Measurements from ENCODE around the gene C22orf31.

Gene C22orf31

DNA sequence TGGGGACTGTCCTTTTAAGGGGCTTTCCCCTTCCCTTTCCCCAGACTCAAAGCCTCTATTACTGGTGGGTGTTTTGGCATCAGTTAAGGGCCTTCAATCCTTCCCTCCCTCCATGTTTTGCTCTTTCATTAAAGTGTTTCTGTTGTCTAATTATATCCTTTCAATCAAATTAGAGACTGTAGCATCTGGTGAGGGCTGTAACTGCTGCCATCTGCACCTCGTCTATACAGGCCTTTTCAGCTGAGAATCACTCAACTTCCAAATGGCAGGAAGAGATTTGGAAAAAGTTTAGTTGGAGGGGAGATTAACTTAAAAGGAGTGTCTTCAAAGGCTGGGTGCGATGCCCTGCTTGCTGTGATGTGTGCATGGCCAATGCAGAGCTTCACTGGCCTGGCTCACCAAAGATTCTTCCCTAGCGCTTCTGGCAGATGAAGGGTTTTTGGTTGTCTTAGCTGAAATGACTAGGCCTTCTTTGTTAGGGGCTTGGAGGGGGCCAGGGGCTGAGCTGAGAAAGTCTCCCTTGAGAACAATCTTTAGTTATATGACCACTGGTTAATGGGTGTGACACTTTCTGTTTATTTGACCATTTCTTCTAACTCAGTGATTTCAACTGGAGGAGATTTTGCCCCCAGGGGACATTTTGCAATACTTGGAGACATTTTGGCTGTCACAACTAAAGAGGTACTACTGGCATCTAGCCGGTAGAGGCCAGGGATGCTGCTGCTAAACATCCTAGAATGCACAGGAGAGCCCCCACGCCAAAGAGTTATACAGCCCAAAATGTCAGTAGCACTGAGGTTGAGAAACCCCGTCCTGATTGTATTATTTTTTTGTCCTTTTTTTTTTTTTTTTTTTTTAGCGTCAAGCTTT, 18.7 kb upstream of the C22orf31 start:
- peaks cover 3% of the 10 kb centered on the region for H3K27me3 ChIP-seq (ENCODE audit: control insufficient read depth, insufficient read depth, low read length)
- H3K9me3 ChIP-seq (replicated peaks; ENCODE audit: low read length): no peaks in the 10 kb centered on the region
- no peaks in the 10 kb centered on the region for H3K36me3 ChIP-seq (ENCODE audit: insufficient read depth, low read length)
- H3K4me3 ChIP-seq (ENCODE audit: low read length): no peak overlapping the region
- no peak overlapping the region for H3K4me2 ChIP-seq (ENCODE audit: low read length)
- no peak overlapping the region for H3K9ac ChIP-seq (ENCODE audit: low read depth, low read length)
- peaks cover 14% of the 10 kb centered on the region for H3K4me1 ChIP-seq (ENCODE audit: control insufficient read depth, insufficient read depth, low read length)

DNA sequence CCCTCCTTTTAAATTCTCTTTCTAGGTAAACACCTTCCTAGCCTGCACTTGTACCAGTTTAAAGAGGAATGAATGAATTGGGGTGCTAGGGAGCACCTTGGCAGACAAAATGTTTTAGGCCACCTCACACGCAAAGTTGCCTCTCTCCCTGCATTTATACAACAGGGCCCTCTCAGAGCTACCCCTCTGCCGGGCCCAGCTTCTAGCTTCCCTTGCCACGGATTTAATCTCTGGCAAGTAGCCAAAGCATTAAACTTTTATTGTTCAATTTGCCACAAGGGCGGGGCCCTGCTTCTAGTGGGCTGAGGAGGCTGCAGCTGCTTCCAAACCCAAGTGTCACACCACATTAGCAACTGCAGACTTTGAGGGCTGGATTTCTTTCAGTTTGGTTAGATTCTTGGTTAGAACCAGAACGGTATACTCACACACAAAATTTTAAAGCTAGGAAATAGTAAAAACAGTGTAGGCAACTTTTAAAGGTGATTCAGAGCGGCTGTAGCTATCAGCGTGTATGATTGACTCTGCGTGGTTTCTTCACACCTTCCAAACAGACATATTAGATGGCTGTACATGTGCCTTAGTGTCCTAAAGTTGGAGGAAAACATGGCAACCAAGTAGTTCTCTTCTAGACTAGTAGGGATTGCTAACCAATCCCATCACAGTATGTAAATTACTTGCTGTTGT, 17.7 kb upstream of the C22orf31 start:
- Histone ChIP-seq H3K9me3 (replicated peaks; ENCODE audit: low read length) (no peaks in the 10 kb centered on the region), H3K9ac (ENCODE audit: low read depth, low read length) (no peak overlapping the region), H3K4me2 (ENCODE audit: low read length) (no peak overlapping the region), H3K4me1 (ENCODE audit: control insufficient read depth, insufficient read depth, low read length) (peaks cover 14% of the 10 kb centered on the region), H3K27me3 (ENCODE audit: control insufficient read depth, insufficient read depth, low read length) (peaks cover 6% of the 10 kb centered on the region), H3K36me3 (ENCODE audit: insufficient read depth, low read length) (no peaks in the 10 kb centered on the region), H3K4me3 (ENCODE audit: low read length) (no peak overlapping the region)

DNA sequence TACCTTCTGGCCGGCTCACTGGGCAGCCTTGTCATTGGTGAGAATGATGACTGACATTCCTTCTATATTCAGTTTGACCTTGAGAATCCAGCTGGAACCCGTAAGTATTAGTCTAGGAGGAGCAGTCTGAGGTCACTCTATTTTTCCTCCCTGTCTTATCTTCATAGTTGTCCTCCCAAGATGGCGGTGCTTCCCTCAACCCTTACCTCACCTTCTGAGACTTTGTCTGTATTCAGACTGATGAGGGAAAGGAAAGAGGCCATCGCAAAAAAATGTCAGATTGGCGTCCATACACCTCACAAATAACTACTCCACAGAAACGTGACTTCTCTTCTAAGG, 17.2 kb upstream of the C22orf31 start:
- Histone ChIP-seq H3K4me2 (ENCODE audit: low read length) (no peak overlapping the region), H3K27me3 (ENCODE audit: control insufficient read depth, insufficient read depth, low read length) (peaks cover 11% of the 10 kb centered on the region), H3K9ac (ENCODE audit: low read depth, low read length) (no peak overlapping the region), H3K4me3 (ENCODE audit: low read length) (no peak overlapping the region), H3K4me1 (ENCODE audit: control insufficient read depth, insufficient read depth, low read length) (peaks cover 10% of the 10 kb centered on the region), H3K9me3 (replicated peaks; ENCODE audit: low read length) (no peaks in the 10 kb centered on the region), H3K36me3 (ENCODE audit: insufficient read depth, low read length) (no peaks in the 10 kb centered on the region)

DNA sequence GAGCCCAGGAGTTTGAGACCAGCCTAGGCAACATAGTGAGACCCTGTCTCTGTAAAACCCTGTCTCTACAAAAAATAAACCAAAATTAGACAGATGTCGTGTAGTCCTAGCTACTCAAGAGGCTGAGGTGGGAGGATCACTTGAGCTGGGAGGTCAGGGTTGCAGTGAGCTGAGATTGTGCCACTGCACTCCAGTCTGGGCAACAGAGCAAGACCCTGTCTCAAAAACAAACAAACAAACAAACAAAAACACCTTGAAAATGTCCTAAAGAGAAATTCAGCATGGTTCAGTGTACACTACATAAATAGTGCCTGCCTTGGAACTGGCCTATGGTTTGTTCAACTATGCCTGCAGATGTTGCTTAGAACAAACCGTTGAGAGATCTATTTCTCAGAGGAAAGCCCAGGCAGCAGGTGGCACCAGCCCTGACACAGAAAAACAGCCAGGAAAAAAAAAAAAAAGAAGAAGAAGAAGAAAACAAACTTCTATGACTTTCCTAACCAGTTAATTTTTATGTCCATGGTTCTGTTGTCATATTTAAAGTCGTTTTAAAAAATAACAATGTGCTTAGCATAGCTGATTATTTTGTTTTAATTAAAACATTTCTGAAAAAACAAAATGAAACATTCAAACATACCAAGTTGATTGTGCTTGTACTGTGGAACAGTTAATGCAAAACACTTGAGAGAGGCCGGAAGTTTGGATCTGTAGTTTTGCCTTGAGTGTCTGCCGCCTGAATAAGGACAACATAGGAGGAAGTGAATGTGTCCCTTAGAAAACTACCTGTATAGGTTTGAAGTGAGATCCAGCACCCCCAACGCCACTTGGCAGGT, 16.6 kb upstream of the C22orf31 start:
- Histone ChIP-seq H3K4me1 (ENCODE audit: control insufficient read depth, insufficient read depth, low read length) (peaks cover 13% of the 10 kb centered on the region), H3K9ac (ENCODE audit: low read depth, low read length) (no peak overlapping the region), H3K4me3 (ENCODE audit: low read length) (no peak overlapping the region), H3K4me2 (ENCODE audit: low read length) (no peak overlapping the region), H3K36me3 (ENCODE audit: insufficient read depth, low read length) (no peaks in the 10 kb centered on the region), H3K27me3 (ENCODE audit: control insufficient read depth, insufficient read depth, low read length) (peaks cover 17% of the 10 kb centered on the region), H3K9me3 (replicated peaks; ENCODE audit: low read length) (no peaks in the 10 kb centered on the region)

DNA sequence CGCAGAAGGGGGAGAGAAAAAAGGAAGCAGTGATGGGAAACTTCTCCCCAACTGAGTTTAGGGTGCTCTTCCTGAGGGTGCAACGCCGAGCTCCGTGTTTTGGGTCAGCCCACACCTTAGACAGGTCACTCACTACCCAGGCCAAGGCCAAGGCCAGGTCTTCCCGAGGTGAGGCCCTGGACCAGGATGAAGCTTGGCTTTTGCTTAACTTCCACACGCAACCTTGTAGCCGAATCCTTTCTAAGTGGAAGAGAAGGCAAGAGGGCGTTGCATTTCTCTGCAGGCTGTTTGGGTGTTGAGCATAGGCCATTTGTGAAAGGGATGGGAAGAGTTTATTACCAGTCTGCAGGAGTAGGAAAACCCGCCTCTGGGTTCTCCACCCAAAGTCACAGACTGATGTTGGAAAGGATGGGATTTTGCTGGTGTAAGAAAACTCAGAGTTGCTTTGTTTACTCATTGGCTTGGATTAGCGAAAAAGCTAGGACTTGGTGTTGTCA, 12.7 kb upstream of the C22orf31 start:
- peak overlapping the region; percentile 80 for H3K4me2 ChIP-seq (ENCODE audit: low read length)
- no peaks in the 10 kb centered on the region for H3K9me3 ChIP-seq (replicated peaks; ENCODE audit: low read length)
- H3K36me3 ChIP-seq (ENCODE audit: insufficient read depth, low read length): no peaks in the 10 kb centered on the region
- peak overlapping the region; percentile 76 for H3K4me3 ChIP-seq (ENCODE audit: low read length)
- H3K9ac ChIP-seq (ENCODE audit: low read depth, low read length): no peak overlapping the region
- peaks cover 27% of the 10 kb centered on the region for H3K27me3 ChIP-seq (ENCODE audit: control insufficient read depth, insufficient read depth, low read length)
- H3K4me1 ChIP-seq (ENCODE audit: control insufficient read depth, insufficient read depth, low read length): peaks cover 14% of the 10 kb centered on the region

DNA sequence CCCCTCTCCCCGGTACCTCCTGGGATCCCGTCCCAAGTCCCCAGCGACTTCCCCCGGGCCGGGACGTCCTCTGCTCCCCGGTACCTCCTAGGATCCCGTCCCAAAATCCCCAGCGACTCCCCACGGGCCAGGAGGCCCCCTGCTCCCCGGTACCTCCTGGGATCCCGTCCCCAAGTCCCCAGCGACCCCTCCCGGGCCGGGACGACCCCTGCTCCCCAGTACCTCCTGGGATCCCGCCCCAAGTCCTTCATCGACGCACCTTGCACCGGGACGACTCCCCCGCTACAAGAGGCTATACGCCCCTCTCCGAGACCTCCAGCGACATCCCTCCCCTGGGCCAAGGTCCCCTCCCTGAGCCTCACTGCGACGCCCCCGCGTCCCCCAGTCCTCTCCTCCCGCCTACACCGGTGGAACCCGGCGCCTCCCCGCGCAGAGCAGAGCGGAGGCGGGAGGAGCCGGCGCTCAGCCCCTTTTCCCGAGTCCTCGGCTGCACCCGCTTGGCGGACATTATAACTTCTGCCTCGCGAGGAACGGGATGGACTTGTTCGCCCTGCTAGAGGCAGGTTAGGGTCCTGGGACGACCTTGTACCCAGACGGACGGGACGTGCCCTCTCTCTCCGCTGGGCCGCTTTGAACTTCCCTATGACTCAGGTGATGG, 12.1 kb upstream of the C22orf31 start:
- no peaks in the 10 kb centered on the region for H3K9me3 ChIP-seq (replicated peaks; ENCODE audit: low read length)
- H3K27me3 ChIP-seq (ENCODE audit: control insufficient read depth, insufficient read depth, low read length): peaks cover 27% of the 10 kb centered on the region
- H3K36me3 ChIP-seq (ENCODE audit: insufficient read depth, low read length): no peaks in the 10 kb centered on the region
- peak overlapping the region; percentile 65 for H3K9ac ChIP-seq (ENCODE audit: low read depth, low read length)
- H3K4me1 ChIP-seq (ENCODE audit: control insufficient read depth, insufficient read depth, low read length): peaks cover 10% of the 10 kb centered on the region
- H3K4me2 ChIP-seq (ENCODE audit: low read length): peak overlapping the region; percentile 80
- H3K4me3 ChIP-seq (ENCODE audit: low read length): peak overlapping the region; percentile 76

DNA sequence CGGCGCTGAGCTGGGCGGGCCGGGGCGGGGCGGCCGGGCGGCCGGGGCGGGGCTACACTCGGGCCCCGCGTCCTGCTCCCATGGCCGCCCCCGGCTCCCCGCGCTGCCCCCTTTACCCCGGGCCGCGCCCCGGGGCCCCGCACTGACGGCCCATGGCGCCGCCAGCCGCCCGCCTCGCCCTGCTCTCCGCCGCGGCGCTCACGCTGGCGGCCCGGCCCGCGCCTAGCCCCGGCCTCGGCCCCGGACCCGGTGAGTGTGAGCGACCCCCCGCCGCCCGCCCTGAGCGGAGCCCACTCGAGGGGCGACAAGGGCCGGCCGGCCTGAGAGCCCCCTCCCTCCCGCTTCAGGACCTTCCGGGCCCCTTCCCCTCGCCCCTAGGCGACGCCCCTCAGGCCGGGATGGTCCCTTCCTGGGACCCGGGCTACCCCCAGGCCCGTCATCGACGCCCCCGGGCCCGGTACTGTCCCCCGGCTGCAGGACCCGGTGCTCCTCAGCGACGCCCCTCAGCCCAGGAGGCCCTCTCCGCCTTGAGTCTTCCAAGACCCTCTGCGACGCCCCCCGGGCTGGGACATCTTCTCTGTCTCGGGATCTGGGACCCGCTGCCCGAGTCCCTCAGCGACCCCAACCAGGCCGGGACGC, 11.5 kb upstream of the C22orf31 start, which contains the start of gene KREMEN1:
TSS of gene KREMEN1 (plus strand) at position 57 of the 639 bp plus-strand sequence. CDS start at position 153, 96 bp downstream.
- H3K9ac ChIP-seq (ENCODE audit: low read depth, low read length): peak within 1 kb of the TSS; percentile 65
- peak within 1 kb of the TSS; percentile 91 for H3K4me2 ChIP-seq (ENCODE audit: low read length)
- H3K27me3 ChIP-seq (ENCODE audit: control insufficient read depth, insufficient read depth, low read length): peaks cover 27% of the 10 kb centered on the region
- H3K9me3 ChIP-seq (replicated peaks; ENCODE audit: low read length): no peaks in the 10 kb centered on the region
- H3K4me1 ChIP-seq (ENCODE audit: control insufficient read depth, insufficient read depth, low read length): peaks cover 10% of the 10 kb centered on the region
- H3K36me3 ChIP-seq (ENCODE audit: insufficient read depth, low read length): no peaks in the 10 kb centered on the region
- peak within 1 kb of the TSS; percentile 76 for H3K4me3 ChIP-seq (ENCODE audit: low read length)

DNA sequence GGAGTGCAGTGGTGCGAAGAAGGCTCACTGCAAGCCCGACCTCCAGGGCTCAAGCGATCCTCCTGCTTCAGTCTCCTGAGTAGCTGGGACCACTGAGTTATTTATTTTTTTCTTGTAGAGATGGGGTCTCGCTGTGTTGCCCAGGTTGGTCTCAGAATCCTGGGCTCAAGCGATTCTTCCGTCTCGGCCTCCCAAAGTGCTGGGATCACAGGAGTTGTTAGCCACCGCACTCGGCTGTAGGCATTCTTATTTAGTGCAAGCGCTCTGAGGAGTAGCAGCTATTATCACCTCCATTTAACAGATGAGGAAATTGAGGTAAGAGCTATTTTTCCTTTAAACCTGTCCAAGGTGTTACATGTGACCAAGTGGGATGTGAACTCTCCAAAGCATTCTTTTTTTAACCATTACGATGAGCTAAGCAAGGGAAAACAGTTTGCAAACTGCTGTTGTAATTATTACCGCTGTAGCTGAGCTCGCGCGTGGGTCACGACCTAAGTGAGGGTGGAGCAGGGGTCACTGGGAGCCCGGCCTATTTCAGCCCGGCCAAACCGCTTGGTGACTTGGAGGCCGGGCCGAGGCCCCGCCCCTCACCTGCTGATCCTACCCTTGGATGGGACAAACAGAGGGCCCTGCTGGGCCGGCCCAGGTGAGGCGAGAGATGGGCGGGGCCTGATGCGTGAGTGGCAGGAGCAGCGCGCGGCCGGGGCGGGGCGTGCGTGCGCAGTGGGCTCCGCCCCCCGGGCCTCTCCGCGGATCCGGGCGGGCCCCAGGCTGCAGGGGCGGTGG, 10.8 kb upstream of the C22orf31 start:
- Histone ChIP-seq H3K4me1 (ENCODE audit: control insufficient read depth, insufficient read depth, low read length) (peaks cover 10% of the 10 kb centered on the region), H3K9ac (ENCODE audit: low read depth, low read length) (no peak overlapping the region), H3K27me3 (ENCODE audit: control insufficient read depth, insufficient read depth, low read length) (peaks cover 27% of the 10 kb centered on the region), H3K4me3 (ENCODE audit: low read length) (peak overlapping the region; percentile 76), H3K4me2 (ENCODE audit: low read length) (peak overlapping the region; percentile 91), H3K36me3 (ENCODE audit: insufficient read depth, low read length) (no peaks in the 10 kb centered on the region), H3K9me3 (replicated peaks; ENCODE audit: low read length) (no peaks in the 10 kb centered on the region)

DNA sequence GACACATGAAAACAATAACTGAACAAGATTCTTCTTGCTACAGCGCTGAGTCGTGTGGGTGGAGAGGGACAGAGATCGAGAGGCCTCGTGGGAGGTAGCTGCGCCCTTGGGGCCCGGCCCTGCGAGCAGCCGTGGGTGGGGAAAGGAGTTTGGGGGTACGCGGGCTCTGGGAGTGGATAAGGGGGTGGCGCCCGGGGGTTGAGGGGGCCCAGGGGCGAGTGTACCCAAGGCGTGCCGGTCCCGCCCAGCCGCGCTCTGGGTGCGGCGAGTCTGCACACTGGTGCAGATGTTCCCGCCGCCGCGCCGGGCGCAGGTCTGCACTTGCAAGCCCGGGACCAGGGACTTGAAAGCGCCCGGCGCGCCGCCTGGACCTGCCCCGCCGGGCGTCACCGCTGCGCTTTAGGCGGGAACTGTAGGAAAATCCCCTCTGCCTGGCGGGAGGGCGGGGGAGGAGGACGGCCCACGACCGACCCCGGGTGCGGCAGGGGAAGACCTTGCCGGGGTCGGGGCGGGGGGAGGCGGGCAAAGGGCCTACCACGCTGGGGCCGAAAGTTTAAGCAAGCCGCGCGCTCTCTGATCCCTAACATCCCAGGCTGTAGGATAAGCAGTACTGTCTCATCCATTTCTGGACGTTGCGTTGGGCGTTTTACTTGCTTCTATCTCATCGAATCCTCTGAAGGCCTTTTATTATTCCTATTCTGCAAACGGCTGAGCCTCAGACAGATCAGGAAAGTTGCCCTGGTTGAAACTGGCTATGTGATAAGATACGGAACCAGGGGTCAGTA, 9.8 kb upstream of the C22orf31 start:
- peaks cover 27% of the 10 kb centered on the region for H3K27me3 ChIP-seq (ENCODE audit: control insufficient read depth, insufficient read depth, low read length)

More for the DNA sequence above, 9.8 kb upstream of the C22orf31 start:
- H3K36me3 ChIP-seq (ENCODE audit: insufficient read depth, low read length): no peaks in the 10 kb centered on the region
- H3K9ac ChIP-seq (ENCODE audit: low read depth, low read length): no peak overlapping the region
- H3K4me1 ChIP-seq (ENCODE audit: control insufficient read depth, insufficient read depth, low read length): peaks cover 10% of the 10 kb centered on the region
- H3K9me3 ChIP-seq (replicated peaks; ENCODE audit: low read length): no peaks in the 10 kb centered on the region
- peak overlapping the region; percentile 10 for H3K4me3 ChIP-seq (ENCODE audit: low read length)
- H3K4me2 ChIP-seq (ENCODE audit: low read length): peak overlapping the region; percentile 91
